Activated naive CD8-positive, alpha-beta T cell treated with anti-CD3 and anti-CD28 coated beads, Interleukin-2, amount 10 ng/mL, durations not matched to agents 7 days and 5 days (primary cell): ENCODE measurements around the gene EPN2. TPM values are rescaled to one million over a fixed set of nuclear protein-coding genes. Genes with fewer than 3 reads are reported as not detected.
A peak's percentile ranks its signal among the peaks of the same experiment; 100 is the strongest.

Experiments used
- ATAC-seq: fragments of 150-1000 bp; cut with Tn5 transposase; one replicate; pipeline ENCODE4 v1.10.0; 2021; ENCODE audit warnings: low read depth, moderate library complexity
- POLR2A ChIA-PET: fragments of 350-600 bp; sonication (Branson Sonifier 250); formaldehyde crosslinking; loops from one replicate; lab custom pipeline; 2021; ENCODE audit warnings: antibody characterized with exemption; lab: Charles Lee
- DNase-seq: peaks from one replicate; pipeline ENCODE4 v3.0.0; 2021
- H3K27ac Mint-ChIP-seq: one replicate; pipeline ENCODE4 v1.8.0; 2022; ENCODE audit warnings: mild to moderate bottlenecking, mixed read lengths
- H3K27me3 Mint-ChIP-seq: one replicate; pipeline ENCODE4 v1.8.0; 2022; ENCODE audit warnings: mild to moderate bottlenecking, moderate library complexity, mixed read lengths
- H3K36me3 Mint-ChIP-seq: one replicate; pipeline ENCODE4 v1.8.0; 2021; ENCODE audit warnings: mild to moderate bottlenecking, mixed read lengths
- H3K4me1 Mint-ChIP-seq: one replicate; pipeline ENCODE4 v1.8.0; 2021; ENCODE audit warnings: mixed read lengths
- H3K4me3 Mint-ChIP-seq: one replicate; pipeline ENCODE4 v1.8.0; 2022; ENCODE audit warnings: mild to moderate bottlenecking, moderate library complexity, mixed read lengths
- H3K9me3 Mint-ChIP-seq: one replicate; pipeline ENCODE4 v1.8.0; 2021; ENCODE audit warnings: mixed read lengths
- total RNA-seq, 2 experiments: library from RNA; stranded (reverse); gene quantifications; one replicate each; pipeline ENCODE4 v1.2.3, GENCODE V29; 2021

The EPN2 gene
- total RNA-seq, 2 experiments from 2014 or later = 7.1 to 7.5 TPM

GRCh38 chr17:19365833-19366636 lies 128.9 kb downstream of the EPN2 start:
- peaks cover 24% of the 10 kb centered on the region for H3K4me1 Mint-ChIP-seq
- H3K27me3 Mint-ChIP-seq = peaks cover 20% of the 10 kb centered on the region
- H3K36me3 Mint-ChIP-seq = no peaks in the 10 kb centered on the region
- POLR2A ChIA-PET = interaction anchor here (1.6 kb wide), 1 partner anchor 12 kb away, joined by 11 read pairs; the partner anchor contains the start of gene MAPK7
- peak overlapping the region; percentile 11 for H3K27ac Mint-ChIP-seq
- ATAC-seq = no peak
- DNase-seq = no peak
- no peaks in the 10 kb centered on the region for H3K9me3 Mint-ChIP-seq
- no peak overlapping the region for H3K4me3 Mint-ChIP-seq

GRCh38 chr17:19366637-19366972 lies 129.4 kb downstream of the EPN2 start:
- Mint-ChIP-seq H3K36me3 (no peaks in the 10 kb centered on the region), H3K27ac (no peak overlapping the region), H3K4me3 (no peak overlapping the region), H3K9me3 (no peaks in the 10 kb centered on the region), H3K27me3 (peaks cover 16% of the 10 kb centered on the region), H3K4me1 (peaks cover 27% of the 10 kb centered on the region)
- DNase-seq (no peak), ATAC-seq (no peak)
- POLR2A ChIA-PET = interaction anchor here (1.6 kb wide), 1 partner anchor 11 kb away, joined by 11 read pairs; the partner anchor contains the start of gene MAPK7

GRCh38 chr17:19368229-19368628 lies 131.1 kb downstream of the EPN2 start:
- DNase-seq (no peak), ATAC-seq (no peak)
- Mint-ChIP-seq H3K9me3 (no peaks in the 10 kb centered on the region), H3K4me1 (peaks cover 36% of the 10 kb centered on the region), H3K36me3 (no peaks in the 10 kb centered on the region), H3K27me3 (peaks cover 18% of the 10 kb centered on the region), H3K4me3 (no peak overlapping the region), H3K27ac (peak overlapping the region; percentile 35)
- POLR2A ChIA-PET = interaction anchor here (2.4 kb wide), 1 partner anchor 10 kb away, joined by 9 read pairs; the partner anchor contains the start of gene MAPK7

GRCh38 chr17:19369107-19369778 lies 132.1 kb downstream of the EPN2 start:
- POLR2A ChIA-PET = interaction anchor here (2.4 kb wide), 1 partner anchor 9 kb away, joined by 9 read pairs; the partner anchor contains the start of gene MAPK7
- ATAC-seq (no peak), DNase-seq (no peak)
- Mint-ChIP-seq H3K36me3 (no peaks in the 10 kb centered on the region), H3K9me3 (no peaks in the 10 kb centered on the region), H3K4me3 (peak overlapping the region; percentile 59), H3K27me3 (peaks cover 15% of the 10 kb centered on the region), H3K4me1 (peaks cover 36% of the 10 kb centered on the region), H3K27ac (no peak overlapping the region)

GRCh38 chr17:19369846-19370492 lies 132.8 kb downstream of the EPN2 start:
- DNase-seq (no peak), ATAC-seq (peak; percentile 80)
- no peaks in the 10 kb centered on the region for H3K9me3 Mint-ChIP-seq
- POLR2A ChIA-PET = interaction anchor here (2.4 kb wide), 1 partner anchor 8 kb away, joined by 9 read pairs; the partner anchor contains the start of gene MAPK7
- peaks cover 13% of the 10 kb centered on the region for H3K27me3 Mint-ChIP-seq
- no peaks in the 10 kb centered on the region for H3K36me3 Mint-ChIP-seq
- peaks cover 36% of the 10 kb centered on the region for H3K4me1 Mint-ChIP-seq
- peak overlapping the region; percentile 92 for H3K27ac Mint-ChIP-seq
- H3K4me3 Mint-ChIP-seq = peak overlapping the region; percentile 59

GRCh38 chr17:19370493-19370960 lies 133.4 kb downstream of the EPN2 start:
- H3K9me3 Mint-ChIP-seq = no peaks in the 10 kb centered on the region
- H3K27me3 Mint-ChIP-seq = peaks cover 13% of the 10 kb centered on the region
- POLR2A ChIA-PET = interaction anchor here (2.4 kb wide), 1 partner anchor 7 kb away, joined by 9 read pairs; the partner anchor contains the start of gene MAPK7
- no peaks in the 10 kb centered on the region for H3K36me3 Mint-ChIP-seq
- ATAC-seq (peak; percentile 19), DNase-seq (peak; percentile 51)
- H3K27ac Mint-ChIP-seq = peak overlapping the region; percentile 92
- peak overlapping the region; percentile 64 for H3K4me3 Mint-ChIP-seq
- H3K4me1 Mint-ChIP-seq = peaks cover 36% of the 10 kb centered on the region

GRCh38 chr17:19371259-19372010 lies 134.3 kb downstream of the EPN2 start:
- peak overlapping the region; percentile 78 for H3K27ac Mint-ChIP-seq

GRCh38 chr17:19372011-19372370 lies 134.8 kb downstream of the EPN2 start:
- Mint-ChIP-seq H3K4me3 (peak overlapping the region; percentile 42), H3K4me1 (peaks cover 43% of the 10 kb centered on the region), H3K27me3 (peaks cover 8% of the 10 kb centered on the region), H3K9me3 (no peaks in the 10 kb centered on the region), H3K27ac (peak overlapping the region; percentile 26), H3K36me3 (no peaks in the 10 kb centered on the region)
- no peak for ATAC-seq
- no peak for DNase-seq
- POLR2A ChIA-PET = no interaction called here

More at GRCh38 chr17:19371259-19372010, 134.3 kb downstream of the EPN2 start:
- Mint-ChIP-seq H3K27me3 (peaks cover 8% of the 10 kb centered on the region), H3K4me1 (peaks cover 40% of the 10 kb centered on the region), H3K36me3 (no peaks in the 10 kb centered on the region), H3K4me3 (peak overlapping the region; percentile 64), H3K9me3 (no peaks in the 10 kb centered on the region)
- POLR2A ChIA-PET = interaction anchor here (0.6 kb wide), 1 partner anchor 275 kb away, joined by 6 read pairs; no protein-coding TSS in a partner anchor
- ATAC-seq (no peak), DNase-seq (no peak)

- H3K4me1 Mint-ChIP-seq = peaks cover 45% of the 10 kb centered on the region
- POLR2A ChIA-PET = no interaction called here
- ATAC-seq (no peak), DNase-seq (no peak)
- no peaks in the 10 kb centered on the region for H3K36me3 Mint-ChIP-seq
- H3K27me3 Mint-ChIP-seq = peaks cover 8% of the 10 kb centered on the region
- no peak overlapping the region for H3K4me3 Mint-ChIP-seq
- H3K27ac Mint-ChIP-seq = peak overlapping the region; percentile 26
- H3K9me3 Mint-ChIP-seq = no peaks in the 10 kb centered on the region
Observed at GRCh38 chr17:19372439-19372838, 135.3 kb downstream of the EPN2 start.

- no peak for DNase-seq
- POLR2A ChIA-PET = no interaction called here
- Mint-ChIP-seq H3K4me3 (no peak overlapping the region), H3K27ac (no peak overlapping the region), H3K4me1 (peaks cover 45% of the 10 kb centered on the region), H3K36me3 (no peaks in the 10 kb centered on the region), H3K27me3 (peaks cover 8% of the 10 kb centered on the region), H3K9me3 (no peaks in the 10 kb centered on the region)
- no peak for ATAC-seq
Observed at GRCh38 chr17:19372866-19373504, 135.8 kb downstream of the EPN2 start.

- ATAC-seq (no peak), DNase-seq (no peak)
- Mint-ChIP-seq H3K27me3 (peaks cover 7% of the 10 kb centered on the region), H3K27ac (no peak overlapping the region), H3K4me1 (peaks cover 42% of the 10 kb centered on the region), H3K9me3 (no peaks in the 10 kb centered on the region), H3K36me3 (no peaks in the 10 kb centered on the region), H3K4me3 (no peak overlapping the region)
- POLR2A ChIA-PET = no interaction called here
Observed at GRCh38 chr17:19374136-19374535, 137.0 kb downstream of the EPN2 start.

- no peak for ATAC-seq
- H3K27me3 Mint-ChIP-seq = peaks cover 4% of the 10 kb centered on the region
- H3K9me3 Mint-ChIP-seq = no peaks in the 10 kb centered on the region
- H3K36me3 Mint-ChIP-seq = peaks cover 2% of the 10 kb centered on the region
- peak overlapping the region; percentile 42 for H3K4me3 Mint-ChIP-seq
- POLR2A ChIA-PET = no interaction called here
- peaks cover 33% of the 10 kb centered on the region for H3K4me1 Mint-ChIP-seq
- H3K27ac Mint-ChIP-seq = no peak overlapping the region
- no peak for DNase-seq
Observed at GRCh38 chr17:19375732-19376131, 138.6 kb downstream of the EPN2 start.
